NCI-H2081 treated with DMSO at 0.1 percent for 48 hours (cell line): ENCODE data around the gene CCDC27.

Source experiments
- DNase-seq: peaks from one replicate; lab custom pipeline; 2025; lab: John Stamatoyannopoulos, UW

Gene CCDC27

DNA sequence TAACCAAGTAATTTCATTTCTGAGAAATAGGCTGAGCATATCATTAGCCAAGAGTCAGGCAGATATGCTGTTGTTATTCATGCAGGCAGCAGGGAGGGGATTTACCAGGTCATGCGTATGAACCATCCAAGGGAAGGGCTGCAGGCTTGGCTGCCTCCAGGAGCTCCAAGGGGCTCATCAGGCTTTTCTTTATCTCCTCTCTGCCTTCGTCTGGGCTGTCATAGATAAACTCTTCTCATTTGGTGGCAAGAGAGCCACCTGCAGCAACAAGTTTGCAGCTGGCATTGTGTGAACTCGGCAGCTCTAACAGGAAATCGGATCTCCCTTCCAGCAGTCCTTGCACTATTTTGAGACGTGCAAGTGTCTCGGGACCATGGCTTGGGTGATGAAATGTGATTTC lies 7.5 kb downstream of the CCDC27 start:
- no peak for DNase-seq

DNA sequence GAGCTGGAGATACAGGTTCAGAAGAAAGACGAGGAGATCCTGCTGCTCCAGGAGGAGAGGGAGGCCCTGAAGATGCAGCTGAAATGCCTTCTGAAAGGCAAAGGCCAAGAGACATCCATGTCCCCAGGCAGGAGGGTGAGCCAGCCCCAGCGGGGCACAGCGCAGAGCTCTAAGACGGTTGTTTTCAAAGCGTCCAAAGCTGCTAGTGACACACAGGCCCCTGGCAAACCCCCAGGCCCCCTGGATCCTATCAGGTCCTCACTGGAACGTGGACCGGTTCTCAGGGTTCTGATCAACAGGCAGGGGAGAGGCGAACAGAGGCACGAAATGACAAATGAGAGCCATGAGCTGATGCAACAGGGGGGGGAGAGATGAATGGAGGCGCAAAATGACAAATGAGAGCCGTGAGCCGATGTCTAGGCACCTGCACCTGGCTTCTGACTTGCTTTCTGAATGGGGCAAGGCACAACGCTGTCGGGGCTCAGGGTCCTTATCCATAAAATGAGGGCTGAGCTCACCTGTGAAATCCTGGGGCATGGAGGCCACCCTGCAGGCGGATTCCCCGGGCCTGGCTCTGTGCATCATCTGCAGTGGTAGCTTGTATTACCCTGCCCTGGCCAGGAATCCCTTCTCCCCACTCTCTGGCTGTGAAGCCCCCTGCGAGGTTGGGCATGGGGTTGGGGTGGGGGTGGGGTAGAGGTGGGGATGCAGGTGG lies 9.2 kb downstream of the CCDC27 start:
- no peak for DNase-seq

DNA sequence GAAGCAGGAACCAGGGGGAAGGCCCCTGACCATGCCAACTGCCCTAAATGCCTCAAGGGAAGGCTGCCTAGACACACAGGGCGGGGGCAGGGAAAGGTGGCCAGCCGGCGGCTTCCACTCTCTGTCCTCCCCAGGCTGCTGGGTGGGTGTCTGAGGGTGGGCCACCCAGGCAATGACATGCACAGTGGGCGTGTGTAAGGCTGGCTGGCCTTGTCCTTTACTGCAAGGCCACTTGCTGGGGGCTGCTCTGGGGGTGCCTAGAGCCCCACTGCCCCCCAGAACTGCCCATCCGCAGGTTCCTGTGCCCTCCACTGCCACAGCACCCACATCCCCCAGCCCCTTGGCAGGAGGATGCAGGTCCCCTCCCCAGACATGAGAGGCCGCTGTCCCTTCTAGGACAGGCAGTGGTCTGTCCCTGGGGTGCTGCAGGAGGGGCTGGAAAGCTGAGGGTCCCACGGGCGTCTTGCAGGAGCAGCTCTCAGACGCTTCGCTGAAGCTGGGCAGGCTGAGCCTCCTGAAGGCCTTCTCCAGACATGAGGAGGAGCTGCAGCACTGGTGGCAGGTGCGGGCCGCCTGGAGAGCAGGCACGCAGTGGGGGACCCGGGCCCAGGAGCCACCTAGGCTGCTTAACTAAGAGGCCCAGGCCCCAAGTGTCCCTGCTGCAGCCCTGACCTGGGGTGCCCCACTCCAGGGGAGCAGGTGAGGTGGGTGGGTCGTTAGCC lies 10.1 kb downstream of the CCDC27 start:
- DNase-seq: no peak

DNA sequence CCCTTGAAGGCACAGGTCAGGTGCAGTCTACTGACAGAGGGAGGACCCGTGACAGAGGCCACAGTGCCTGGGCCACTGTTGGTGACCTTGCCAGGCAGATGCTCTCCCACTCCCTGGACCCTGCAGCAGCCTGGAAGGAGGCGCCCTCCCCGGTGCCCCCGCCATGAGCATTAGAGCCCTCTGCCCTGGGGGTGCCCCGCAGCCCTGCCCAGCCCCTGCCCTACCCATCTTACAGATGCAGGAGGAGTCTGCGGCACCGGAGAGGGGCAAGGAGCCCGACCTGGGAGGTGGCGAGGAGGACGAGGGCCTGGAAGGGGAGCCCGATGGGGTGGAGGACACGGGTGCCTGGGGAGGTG lies 10.6 kb downstream of the CCDC27 start:
- no peak for DNase-seq

DNA sequence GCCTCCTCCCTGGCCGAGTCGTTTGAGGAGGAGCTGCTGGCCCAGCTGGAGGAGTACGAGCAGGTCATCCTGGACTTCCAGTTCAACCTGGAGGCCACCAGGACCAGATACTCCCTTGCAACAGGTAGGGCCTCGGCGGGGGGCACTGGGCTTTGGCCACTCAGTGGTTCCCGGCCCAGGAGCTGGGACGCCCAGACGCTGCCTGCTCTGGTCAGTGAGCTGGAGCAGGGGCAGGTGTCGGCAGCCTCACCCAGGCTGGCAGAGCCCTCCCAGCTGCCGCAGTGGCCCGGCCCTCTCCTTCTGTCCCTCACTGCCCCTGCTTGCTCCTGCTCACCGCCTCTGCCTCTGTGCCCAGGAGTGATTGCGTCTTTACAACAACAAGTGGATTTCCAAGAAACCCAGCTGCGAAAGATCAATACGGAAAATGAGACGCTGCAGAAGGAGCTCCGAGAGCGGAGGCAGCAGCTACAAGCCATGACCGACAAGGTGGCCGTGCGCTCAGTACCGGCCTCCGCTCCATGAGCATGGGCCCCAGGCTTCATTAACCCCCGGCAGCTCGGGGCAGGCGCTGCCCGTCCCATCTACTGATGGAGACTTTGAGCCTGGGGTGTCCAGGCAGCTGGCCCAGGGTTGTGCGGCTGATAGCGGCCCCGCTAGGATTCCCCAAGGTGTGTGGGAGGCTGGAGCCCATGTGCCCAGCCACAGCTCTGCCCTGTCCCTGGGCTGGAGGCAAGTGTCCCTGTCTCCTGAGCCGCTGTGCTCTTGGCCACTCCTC lies 11.3 kb downstream of the CCDC27 start:
- DNase-seq: no peak

DNA sequence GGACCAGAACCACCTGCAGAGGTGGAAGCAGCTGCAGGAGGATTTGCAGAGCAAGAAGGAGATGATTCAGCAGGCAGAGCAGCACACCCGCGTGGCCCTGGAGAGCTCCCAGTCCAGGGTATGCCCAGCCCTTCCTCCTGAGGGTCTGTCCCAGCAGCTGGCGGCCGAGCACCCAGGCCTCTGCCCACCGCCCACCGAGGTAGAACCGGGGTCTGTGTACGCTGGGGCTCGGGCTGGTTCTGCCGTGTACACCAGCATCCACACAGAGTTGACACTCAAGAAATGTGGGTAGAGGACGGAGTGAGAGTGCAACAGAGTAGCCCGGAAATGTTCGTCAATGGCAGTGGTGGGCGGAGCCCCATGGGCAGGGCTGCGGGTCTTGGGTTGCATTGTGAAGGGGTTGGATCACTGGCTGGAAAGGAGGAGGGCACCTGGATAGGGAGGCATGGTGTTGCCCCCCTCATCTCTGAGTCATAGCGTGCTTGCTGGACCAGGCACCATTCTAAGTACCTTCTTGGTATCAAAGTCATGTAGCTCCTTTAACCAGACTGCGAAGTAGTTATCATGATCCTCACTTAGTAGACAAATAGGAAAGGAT lies 15.2 kb downstream of the CCDC27 start:
- no peak for DNase-seq

DNA sequence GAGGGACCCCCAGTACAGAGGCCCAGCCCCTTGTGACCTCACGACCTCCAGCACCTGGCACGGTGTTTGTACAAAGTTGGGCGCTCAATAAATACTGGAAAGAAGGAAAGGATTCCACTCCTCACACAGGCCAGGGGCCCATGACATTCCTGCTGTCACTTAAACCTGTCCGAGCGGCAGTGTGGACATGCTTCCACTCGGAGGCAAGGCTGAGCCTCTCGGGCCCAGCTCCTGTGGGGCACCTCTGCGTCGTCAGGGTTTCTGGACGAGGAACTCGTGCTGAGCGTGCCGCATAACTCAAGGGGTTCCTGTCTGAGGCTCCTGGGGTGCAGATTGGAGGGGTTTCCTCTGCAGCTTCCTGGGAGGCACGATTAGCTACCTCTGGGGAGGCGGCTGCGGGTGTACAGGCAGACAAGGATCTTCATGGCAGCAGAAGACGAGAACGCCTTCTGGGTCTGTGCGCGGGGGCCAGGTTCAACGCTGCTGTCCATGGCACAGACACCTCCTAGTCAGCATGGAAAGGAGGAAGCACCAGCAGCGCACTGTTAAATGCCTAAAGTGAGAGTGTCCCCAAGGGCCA lies 16.7 kb downstream of the CCDC27 start:
- no peak for DNase-seq

DNA sequence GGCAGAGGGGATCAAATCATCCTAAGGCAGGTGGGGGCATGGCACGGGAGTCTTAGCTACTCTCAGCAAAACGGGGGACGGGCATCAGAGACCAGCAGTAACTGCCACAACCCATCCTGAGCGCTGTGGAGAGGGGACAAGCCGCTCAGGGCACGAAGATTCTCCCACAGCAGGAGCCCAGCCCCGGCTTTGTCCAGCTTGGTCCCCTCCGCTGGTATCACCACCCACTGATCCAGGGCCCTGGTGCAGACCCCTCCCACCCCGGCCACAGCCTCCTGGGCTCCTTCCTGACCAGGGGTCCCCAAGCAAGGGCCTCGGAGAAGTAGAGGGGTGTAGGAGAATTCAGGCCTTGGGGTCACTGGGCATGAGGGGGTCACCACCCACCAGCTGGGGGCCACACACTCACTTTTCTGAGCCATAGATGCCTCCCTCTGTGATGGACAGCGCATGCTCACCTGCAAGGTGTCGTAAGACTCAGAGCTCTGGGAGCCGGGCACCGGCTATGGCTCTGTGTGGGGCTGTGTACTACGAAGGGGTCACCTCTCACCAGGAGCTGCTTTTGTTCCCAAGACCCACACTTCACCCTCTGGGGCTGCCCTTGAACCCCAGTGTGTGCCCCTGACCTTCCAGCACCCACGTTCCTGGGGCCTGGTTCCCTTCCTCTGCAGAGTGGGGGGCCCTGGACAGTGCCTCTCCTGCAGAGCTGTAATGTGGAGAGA lies 18.0 kb downstream of the CCDC27 start:
- DNase-seq: no peak

DNA sequence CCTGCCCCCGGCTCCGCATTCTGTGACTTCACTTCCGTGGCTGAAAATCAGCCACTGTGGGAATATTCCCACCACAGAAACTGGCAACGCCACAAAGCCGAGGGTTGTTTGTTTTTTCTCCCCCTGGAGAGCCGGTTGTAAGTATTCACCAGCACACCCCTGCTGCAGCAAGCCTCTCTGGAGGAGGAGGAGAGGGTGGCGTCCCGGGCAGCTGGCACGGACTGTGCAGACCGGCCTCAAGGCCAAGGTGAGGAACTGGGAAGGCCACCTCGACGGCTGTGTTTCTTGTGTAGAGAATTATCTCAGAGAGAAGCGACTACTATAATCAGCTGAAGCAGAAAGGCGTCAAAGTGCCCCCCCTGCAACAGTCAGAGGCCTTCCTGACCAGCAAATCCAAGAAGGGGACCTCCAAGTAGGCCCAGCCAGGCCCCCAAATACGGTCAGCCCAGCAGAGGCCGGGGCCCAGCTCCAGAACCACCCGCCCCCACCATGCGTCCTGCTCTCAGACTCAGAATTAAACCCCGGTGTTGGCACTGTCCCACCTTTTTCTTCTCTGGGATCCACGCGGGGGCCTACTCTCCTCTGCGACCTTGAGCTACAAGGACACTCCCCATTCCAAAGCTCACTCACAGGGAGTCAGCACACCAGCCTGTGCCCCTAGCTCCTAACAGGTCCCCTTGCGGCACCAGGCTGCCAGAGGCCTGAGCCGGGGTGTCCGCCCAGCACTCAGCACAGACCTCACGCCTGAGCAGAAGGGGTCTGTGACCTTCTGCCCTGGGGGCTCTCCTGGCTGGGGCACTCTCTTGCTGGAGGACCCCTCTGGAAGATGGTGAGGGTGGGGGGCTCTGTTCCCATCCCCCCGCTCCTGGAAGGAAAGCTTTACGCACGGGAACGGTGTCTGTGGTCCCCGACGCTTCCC lies 19.1 kb downstream of the CCDC27 start:
- DNase-seq: no peak

DNA sequence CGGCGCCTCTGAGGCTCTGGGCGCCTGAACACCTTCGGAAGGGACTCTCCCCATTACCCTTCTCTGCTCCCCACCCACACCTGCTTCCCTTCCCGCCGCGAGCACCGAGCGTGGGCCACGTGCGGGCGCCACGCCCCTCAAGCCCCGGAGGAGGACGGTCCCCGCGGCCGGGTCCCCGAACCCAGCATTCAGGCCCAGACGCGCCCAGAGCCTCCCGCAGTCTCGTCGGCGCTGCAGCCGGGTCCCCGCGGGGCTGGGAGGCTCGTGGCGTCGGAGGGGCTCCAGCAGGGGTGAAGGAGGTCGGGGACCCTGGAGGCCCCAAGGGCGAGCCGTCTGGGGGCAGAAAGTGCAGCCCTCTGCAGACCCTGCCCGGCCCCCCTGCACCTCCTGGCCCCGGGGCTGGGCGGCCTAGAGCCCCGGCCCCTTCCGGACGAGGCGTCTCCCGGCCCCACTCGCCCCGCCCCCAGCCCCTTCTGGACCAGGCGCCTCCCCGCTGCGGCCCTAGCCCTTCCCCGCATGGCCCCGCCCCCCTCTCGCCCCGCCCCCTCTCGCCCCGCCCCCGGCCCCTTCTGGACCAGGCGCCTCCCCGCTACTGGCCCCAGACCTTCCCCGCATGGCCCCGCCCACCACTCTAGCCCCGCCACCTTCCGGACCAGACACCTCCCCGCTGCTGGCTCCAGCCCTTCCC lies 19.9 kb downstream of the CCDC27 start:
- DNase-seq: no peak

DNA sequence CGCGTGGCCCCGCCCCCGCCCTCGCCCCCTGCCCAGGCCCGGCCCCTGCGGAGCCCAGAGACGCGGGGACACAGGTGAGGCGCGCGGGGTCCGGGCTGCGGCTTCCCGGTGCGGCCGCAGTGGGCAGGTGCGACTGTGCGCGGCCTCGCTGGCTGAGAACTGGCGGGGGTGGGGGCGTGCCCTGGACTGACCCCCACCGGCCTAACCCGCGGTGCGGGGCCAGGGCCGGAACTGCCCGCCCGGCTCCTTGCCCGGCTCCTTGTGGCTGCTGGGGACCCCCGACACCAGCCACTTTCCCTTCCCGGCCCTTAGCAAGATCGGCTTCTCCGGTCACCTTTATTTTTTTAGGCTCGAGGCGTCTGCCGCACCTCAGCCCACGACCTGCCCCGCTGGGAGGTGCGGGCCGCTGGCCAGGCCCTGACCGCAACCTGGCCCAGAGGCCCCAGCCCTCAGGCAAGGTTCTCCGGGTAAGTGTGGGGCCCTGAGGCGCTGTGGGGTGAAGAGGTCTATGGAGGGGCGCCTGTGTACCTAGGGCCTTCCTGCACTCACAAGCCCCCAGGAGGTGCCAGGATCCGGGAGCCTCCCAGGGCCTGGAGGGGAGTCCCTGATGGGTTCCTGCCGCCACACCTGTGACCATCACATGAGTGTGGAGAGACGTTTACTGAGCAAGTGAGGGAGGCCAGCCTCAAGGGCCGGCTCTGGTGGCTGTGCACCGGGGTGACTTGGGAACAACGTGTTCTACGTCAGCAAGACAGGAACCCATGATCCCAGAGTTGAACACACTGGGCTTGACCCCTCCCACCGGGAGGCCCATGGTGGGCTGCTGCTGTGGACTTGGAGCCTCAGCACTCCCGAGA lies 20.7 kb downstream of the CCDC27 start, which contains the start of gene SMIM1:
Gene SMIM1 (plus strand): TSS at position 35 of the 857 bp plus-strand sequence. CDS start 2,625 bp downstream, outside the sequence.
- DNase-seq: no peak

DNA sequence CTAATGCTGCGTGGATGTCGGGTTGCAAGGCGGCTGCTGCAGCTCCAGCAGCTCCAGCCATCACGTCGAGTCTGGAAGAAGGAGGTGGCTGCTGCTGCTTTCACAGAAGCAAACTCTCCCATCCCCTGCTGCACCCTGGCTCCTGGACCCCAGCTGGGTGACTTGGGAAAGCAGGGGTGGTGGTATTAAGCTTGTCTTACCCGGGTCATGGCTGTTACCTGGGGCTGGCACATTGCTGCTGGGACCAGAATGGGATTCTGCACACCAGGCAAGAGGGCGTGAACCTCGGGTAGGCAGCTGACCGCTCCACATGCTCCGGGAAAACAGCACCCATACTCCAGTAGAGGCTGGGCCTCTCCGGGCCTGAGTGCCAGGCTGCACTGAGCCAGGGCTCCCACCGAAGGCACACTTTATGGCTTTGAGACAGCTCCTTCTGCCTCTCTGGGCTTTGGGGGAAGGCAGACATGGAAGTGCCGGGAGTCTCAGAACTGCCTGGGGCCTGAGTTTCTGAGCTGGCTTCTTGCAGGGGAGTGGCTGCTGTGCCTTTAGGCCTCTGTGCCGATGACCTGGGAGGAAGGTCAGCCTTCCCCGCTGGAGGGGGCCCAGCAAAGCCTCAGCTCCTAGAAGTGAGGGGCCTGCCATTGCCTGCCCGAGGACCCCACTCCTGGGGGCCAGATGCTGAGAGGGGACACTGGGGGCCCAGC lies 21.5 kb downstream of the CCDC27 start:
- DNase-seq: no peak

DNA sequence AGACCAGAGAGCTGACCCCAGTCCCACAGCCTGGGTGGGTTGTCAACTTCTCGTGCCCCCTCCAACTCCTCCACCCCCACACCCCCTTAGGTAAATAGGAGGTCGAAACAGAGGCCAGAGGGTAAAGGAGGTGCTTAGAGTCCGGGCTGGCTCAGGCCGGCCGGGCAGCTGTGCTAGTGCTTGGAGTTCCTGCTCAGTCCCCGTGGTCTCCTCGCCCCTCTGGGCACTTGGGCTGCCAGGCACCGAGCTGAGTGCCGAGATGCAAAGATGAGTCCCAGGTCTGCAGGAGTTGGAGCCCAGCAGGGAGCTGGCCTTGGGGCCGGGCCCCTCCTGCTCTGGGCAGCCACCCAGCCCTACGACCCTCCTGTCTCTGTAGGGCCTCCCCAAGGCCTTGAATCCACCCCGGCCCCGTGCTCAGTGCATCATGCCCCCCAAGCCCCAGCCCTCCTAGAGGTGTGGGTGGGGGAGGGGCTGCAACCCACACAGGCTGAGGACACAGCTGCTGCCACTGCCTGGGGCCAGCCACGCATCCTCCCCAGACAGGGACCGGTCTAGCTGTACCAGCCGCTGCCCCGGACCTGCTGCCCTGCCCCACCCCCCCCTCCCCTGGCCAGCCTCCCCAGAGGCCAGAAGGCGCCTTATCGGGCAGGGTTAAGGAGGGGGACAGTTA lies 22.2 kb downstream of the CCDC27 start:
- DNase-seq: no peak

DNA sequence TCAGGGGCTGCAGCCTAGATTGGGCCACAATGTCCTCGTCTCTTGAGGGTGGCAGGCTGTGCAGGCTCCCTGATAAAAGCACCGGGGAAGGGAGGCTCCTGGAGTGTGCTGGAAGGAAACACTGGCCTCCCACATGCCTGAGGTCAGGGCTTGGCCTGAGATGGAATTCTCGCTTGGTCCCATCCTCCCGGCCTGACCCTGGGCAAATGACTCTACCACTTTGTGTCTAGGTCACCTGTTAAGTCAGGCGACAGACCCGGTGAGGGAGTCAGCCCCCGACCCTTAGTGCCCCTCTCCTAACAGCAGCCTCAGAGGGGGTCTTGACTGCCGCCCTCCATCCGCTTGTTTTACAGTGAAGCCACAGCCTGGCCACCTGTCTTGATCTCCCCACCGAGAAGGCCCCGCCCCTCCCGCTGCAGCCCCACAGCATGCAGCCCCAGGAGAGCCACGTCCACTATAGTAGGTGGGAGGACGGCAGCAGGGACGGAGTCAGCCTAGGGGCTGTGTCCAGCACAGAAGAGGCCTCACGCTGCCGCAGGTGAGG lies 22.8 kb downstream of the CCDC27 start:
- no peak for DNase-seq

DNA sequence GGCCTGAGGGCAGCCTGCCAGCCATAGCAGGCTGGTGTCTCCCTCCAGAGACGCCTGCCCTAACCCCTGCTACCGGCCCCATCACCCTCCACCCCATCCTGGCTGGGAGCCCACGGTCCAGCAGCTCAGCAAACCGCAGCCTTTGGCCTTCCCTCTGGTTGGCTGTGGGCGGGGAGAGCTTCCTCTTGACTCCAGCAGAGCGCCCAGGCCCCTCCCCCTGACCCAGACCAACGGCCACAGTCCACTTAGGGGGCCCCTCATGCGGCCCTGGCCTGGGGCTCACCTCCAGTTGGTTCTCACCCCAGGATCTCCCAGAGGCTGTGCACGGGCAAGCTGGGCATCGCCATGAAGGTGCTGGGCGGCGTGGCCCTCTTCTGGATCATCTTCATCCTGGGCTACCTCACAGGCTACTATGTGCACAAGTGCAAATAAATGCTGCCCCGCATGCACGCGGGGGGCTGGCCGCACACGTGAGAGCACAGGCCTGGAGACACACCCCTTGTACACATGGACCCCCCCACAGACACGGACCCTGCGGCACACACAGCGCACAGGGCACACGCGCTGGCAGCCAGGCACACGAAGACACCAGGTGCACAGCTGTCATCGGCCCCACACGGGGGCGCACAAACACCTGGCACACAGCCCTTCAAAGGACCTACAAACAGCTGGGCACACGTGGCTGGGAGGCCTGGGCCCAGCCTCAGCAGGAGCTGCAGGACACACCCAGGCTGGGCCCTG lies 23.4 kb downstream of the CCDC27 start:
- DNase-seq: peak; percentile 2

DNA sequence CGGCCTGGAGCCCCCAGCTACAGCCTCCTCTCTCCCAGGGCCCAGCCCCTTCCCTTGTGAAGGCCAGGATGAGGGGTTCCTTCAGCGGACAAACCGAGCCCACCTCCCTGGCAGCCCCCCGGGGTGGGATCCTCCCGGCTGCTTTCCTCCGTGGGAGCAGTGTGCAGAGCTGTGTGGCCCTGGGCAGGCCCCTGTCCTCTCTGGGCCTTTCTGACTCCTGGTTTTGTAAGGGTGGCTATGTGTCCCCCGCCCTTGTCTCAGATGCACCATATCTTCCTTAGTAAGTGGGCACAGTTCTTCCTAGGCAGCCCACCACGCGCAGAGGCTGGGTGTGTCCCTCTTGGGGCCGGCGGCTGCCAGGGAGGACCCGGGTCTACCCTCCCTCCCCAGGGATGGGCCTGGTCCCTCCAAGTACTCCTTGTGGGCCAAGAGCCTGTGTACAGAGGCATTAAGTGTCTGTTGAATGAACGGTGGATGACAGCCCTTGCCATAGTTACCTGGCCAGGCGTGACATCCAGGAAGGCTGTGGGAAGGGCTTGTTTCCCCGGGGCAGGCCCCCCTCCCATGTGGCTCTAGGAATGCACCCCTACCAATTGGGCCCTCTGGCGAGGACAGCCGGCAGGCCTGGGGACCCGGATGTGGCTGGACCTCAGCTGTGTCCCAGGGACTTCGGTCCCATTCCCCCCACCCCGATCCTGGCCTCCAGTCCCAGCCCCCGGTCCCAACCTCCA lies 24.1 kb downstream of the CCDC27 start:
- DNase-seq: no peak
